Measurements from ENCODE around the gene POP5.
A peak's percentile ranks its signal among the peaks of the same experiment; 100 is the strongest.

Gene POP5

DNA sequence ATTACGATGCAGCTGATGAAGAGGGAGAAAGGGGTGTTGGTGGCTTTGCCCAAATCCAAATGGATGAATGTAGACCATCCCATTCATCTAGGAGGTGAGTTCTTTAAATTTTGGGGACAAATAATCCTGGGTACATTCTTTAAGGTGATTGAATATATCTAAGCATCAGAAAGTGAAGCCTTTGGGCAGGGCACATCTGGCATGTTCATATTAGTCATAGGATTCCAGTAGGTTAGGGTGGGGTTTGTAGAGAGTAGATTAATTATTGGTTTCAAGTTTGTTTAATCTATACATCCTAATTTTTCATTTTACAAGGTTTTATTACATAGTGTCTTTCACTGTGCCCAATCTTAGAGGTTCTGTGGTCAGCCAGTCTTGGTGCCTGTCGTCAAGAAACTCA lies 23.6 kb downstream of the POP5 start:
- no peak overlapping the region for H3K4me3 ChIP-seq (replicated peaks in 1 of 2; ENCODE audit: low read depth in 2 of 2, low read length in 2 of 2)
- DNase-seq (ENCODE audit: low read depth in 2 of 2): no peak
- TF ChIP-seq, protein P1, sequence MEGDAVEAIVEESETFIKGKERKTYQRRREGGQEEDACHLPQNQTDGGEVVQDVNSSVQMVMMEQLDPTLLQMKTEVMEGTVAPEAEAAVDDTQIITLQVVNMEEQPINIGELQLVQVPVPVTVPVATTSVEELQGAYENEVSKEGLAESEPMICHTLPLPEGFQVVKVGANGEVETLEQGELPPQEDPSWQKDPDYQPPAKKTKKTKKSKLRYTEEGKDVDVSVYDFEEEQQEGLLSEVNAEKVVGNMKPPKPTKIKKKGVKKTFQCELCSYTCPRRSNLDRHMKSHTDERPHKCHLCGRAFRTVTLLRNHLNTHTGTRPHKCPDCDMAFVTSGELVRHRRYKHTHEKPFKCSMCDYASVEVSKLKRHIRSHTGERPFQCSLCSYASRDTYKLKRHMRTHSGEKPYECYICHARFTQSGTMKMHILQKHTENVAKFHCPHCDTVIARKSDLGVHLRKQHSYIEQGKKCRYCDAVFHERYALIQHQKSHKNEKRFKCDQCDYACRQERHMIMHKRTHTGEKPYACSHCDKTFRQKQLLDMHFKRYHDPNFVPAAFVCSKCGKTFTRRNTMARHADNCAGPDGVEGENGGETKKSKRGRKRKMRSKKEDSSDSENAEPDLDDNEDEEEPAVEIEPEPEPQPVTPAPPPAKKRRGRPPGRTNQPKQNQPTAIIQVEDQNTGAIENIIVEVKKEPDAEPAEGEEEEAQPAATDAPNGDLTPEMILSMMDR (IDR thresholded peaks at IDR 0.05; ENCODE audit: low read depth, low read length): no peak

DNA sequence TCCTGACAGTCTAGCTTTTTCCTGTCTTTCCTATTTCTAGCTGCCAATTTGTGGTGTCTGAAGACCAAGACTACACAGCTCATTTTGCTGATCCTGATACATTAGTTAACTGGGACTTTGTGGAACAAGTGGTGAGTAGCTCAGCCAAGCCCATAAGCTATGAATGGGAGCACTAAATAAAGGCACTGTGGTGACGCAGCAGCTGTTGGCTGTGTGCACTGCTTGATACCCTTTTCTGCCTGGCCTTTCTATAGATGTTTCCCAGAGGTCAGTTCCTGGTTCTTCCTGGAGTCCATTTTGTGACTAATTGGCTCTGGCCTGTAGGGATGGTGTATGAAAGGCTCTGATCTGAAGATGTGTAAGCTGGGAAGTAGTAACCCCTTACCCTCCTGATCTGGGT lies 26.5 kb downstream of the POP5 start:
- no peak overlapping the region for H3K4me3 ChIP-seq (replicated peaks in 1 of 2; ENCODE audit: low read depth in 2 of 2, low read length in 2 of 2)
- TF ChIP-seq, protein P1 (IDR thresholded peaks at IDR 0.05; ENCODE audit: low read depth, low read length): no peak
- DNase-seq (ENCODE audit: low read depth in 2 of 2): no peak

DNA sequence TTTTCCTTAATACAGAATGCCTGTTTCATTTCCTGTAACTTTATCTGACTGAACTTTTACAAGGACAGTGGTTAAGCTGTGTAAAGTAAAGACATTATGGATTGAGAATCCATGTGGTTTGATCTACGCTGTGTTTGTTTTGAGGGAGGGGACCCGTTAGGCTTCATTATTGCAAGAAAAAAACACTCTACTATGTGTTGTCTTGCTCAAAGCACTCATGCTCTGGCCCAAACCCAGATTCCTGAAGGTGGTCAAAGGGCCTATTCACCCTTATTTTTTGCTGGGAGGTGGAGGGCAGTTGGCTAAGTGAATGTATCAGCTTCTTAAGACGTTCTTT lies 35.2 kb downstream of the POP5 start:
- no peak for DNase-seq (ENCODE audit: low read depth in 2 of 2)
- no peak overlapping the region for H3K4me3 ChIP-seq (replicated peaks in 1 of 2; ENCODE audit: low read depth in 2 of 2, low read length in 2 of 2)
- TF ChIP-seq, protein P1 (IDR thresholded peaks at IDR 0.05; ENCODE audit: low read depth, low read length): no peak

DNA sequence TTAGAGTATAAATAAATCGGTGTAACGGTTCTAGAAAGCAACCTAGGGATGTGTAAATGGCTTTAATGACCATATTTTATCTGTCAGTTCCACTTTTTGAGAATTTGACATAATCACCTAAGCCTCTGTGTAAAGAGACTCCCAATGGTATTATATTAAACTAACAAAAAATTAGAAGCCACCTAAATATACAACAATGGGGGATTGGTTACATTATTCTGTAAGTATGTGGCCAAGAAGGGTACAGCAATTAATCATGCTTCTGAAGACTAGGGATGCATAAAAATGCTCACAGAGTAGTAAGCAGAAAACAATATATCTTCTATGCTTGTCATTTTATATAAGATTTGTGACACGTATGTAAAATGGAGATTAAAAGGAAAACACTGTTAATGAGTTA lies 36.5 kb downstream of the POP5 start:
- DNase-seq (ENCODE audit: low read depth in 2 of 2): no peak
- no peak overlapping the region for H3K4me3 ChIP-seq (replicated peaks in 1 of 2; ENCODE audit: low read depth in 2 of 2, low read length in 2 of 2)
- TF ChIP-seq, protein P1 (IDR thresholded peaks at IDR 0.05; ENCODE audit: low read depth, low read length): no peak

DNA sequence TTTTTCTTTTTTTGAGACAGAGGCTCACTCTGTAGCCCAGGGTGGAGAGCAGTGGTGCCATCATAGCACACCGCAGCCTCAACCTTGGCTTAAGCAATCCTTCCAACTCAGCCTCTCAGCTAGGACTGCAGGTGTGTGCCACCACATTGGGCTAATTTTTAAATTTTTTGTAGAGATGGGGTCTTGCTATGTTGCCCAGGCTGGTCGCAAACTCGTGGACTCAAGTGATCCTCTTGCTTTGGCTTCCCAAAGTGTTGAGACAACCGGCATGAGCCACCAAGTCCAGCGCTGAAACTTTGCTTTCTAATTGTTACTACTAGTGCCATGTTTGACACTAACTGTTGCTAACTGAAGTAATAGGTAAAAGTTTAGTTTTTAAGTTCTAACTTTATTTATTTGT lies 39.0 kb downstream of the POP5 start:
- no peak overlapping the region for H3K4me3 ChIP-seq (replicated peaks in 1 of 2; ENCODE audit: low read depth in 2 of 2, low read length in 2 of 2)
- DNase-seq (ENCODE audit: low read depth in 2 of 2): no peak

DNA sequence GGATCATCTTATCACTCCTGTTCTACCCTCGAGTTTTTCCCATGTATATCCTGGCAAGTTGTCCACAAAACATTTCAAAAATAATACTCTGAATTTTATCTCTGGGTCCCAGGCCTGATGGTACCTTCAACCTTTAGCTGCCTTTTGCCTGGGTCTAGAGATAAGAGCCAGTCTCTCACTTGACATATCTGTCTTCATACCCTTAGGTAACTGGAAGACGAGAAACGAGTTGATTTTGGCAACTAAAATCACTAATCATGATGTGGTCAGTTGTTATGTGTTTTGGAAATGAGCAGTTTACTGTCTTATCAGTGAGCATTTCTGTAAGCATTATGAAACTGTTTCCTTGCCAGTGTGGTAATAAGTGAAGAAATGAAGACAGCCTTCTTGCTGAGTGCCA lies 40.8 kb downstream of the POP5 start:
- peak; percentile 61 to 89 for DNase-seq (ENCODE audit: low read depth in 2 of 2)
- TF ChIP-seq, protein P1 (IDR thresholded peaks at IDR 0.05; ENCODE audit: low read depth, low read length): no peak
- no peak overlapping the region for H3K4me3 ChIP-seq (replicated peaks in 1 of 2; ENCODE audit: low read depth in 2 of 2, low read length in 2 of 2)

More for the DNA sequence above, 39.0 kb downstream of the POP5 start:
- TF ChIP-seq, protein P1 (IDR thresholded peaks at IDR 0.05; ENCODE audit: low read depth, low read length): no peak

DNA sequence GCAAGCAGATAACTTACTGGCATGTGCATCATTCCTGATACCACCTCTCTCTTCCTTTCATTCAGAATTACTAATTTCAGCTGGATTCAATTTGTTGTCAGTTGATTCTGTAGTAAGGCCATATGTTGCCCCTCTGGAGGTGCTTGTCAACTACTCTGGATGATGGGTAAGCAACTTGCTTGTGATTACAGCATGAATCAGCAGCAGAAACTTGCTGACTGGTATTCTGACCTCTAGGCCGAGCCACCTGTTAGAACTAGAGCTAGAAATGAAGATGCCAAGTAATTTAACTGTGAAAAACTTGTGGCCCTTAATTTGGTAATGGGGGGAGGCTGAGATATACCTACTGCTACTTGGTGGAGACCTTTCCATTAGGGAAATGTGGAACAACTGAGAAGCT lies 41.9 kb downstream of the POP5 start:
- H3K4me3 ChIP-seq (replicated peaks in 1 of 2; ENCODE audit: low read depth in 2 of 2, low read length in 2 of 2): no peak overlapping the region
- DNase-seq (ENCODE audit: low read depth in 2 of 2): peak; percentile 38 to 54
- TF ChIP-seq, protein P1 (IDR thresholded peaks at IDR 0.05; ENCODE audit: low read depth, low read length): no peak

All from cardiac fibroblast (primary cell).